Nephron progenitor cell (in vitro differentiated cells): ENCODE data around the gene AGPS.

Experiments used
- DNase-seq: peaks from one replicate; pipeline ENCODE4 v3.0.0; 2021
- H3K27ac Mint-ChIP-seq: 2 replicates; pipeline ENCODE4 v1.8.0; 2021; ENCODE audit warnings: mild to moderate bottlenecking, moderate library complexity, mixed read lengths
- H3K27me3 Mint-ChIP-seq: 2 replicates; pipeline ENCODE4 v1.8.0; 2021; ENCODE audit warnings: mild to moderate bottlenecking, low read depth, mixed read lengths; ENCODE audit not compliant: poor library complexity
- H3K36me3 Mint-ChIP-seq: 2 replicates; pipeline ENCODE4 v1.8.0; 2021; ENCODE audit warnings: low read depth, mixed read lengths
- H3K4me1 Mint-ChIP-seq: 2 replicates; pipeline ENCODE4 v1.8.0; 2021; ENCODE audit warnings: mixed read lengths
- H3K4me3 Mint-ChIP-seq: 2 replicates; pipeline ENCODE4 v1.8.0; 2021; ENCODE audit warnings: mild to moderate bottlenecking, moderate library complexity, mixed read lengths
- H3K9me3 Mint-ChIP-seq: 2 replicates; pipeline ENCODE4 v1.8.0; 2021; ENCODE audit warnings: mild to moderate bottlenecking, moderate library complexity, mixed read lengths
- TF ChIP-seq, protein P1 (sequence below): fragments of 200-600 bp; sonication (generic); IDR thresholded peaks from 2 replicates; pipeline ENCODE4 v1.5.0; 2021; ENCODE audit warnings: antibody characterized with exemption

Gene AGPS

DNA sequence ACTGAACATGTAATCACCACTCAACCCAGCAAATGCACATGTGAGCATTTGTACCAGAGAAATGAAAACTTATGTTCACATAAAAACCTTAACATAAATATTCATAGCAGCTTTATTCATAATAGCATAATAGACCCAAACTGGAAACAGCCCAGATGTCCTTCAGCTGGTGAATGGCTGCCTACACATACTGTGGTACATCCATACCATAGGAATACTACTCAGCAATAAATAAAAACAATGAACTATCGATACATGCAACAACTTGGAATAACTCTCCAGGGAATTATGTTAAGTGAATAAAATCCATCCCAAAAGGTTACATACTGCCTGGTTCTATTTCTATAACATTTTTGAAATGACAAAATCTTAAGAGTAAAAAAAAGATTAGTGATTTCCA lies 140.0 kb downstream of the AGPS start:
- Mint-ChIP-seq H3K27me3 (no peaks in the 10 kb centered on the region), H3K9me3 (no peaks in the 10 kb centered on the region), H3K4me3 (no peak overlapping the region), H3K36me3 (peaks cover 14% of the 10 kb centered on the region), H3K27ac (no peak overlapping the region), H3K4me1 (peaks cover 2% of the 10 kb centered on the region)
- TF ChIP-seq, protein P1, sequence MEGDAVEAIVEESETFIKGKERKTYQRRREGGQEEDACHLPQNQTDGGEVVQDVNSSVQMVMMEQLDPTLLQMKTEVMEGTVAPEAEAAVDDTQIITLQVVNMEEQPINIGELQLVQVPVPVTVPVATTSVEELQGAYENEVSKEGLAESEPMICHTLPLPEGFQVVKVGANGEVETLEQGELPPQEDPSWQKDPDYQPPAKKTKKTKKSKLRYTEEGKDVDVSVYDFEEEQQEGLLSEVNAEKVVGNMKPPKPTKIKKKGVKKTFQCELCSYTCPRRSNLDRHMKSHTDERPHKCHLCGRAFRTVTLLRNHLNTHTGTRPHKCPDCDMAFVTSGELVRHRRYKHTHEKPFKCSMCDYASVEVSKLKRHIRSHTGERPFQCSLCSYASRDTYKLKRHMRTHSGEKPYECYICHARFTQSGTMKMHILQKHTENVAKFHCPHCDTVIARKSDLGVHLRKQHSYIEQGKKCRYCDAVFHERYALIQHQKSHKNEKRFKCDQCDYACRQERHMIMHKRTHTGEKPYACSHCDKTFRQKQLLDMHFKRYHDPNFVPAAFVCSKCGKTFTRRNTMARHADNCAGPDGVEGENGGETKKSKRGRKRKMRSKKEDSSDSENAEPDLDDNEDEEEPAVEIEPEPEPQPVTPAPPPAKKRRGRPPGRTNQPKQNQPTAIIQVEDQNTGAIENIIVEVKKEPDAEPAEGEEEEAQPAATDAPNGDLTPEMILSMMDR, result no peak
- no peak for DNase-seq

GRCh38 chr2:177533253-177533652 lies 140.7 kb downstream of the AGPS start:
- DNase-seq, result no peak
- Mint-ChIP-seq H3K4me3 (no peak overlapping the region), H3K36me3 (peaks cover 20% of the 10 kb centered on the region), H3K9me3 (no peaks in the 10 kb centered on the region), H3K4me1 (peaks cover 9% of the 10 kb centered on the region), H3K27ac (no peak overlapping the region), H3K27me3 (no peaks in the 10 kb centered on the region)
- TF ChIP-seq, protein P1, result no peak

GRCh38 chr2:177535000-177535399 lies 142.4 kb downstream of the AGPS start:
- no peak for DNase-seq
- Mint-ChIP-seq H3K27me3 (no peaks in the 10 kb centered on the region), H3K4me1 (peaks cover 13% of the 10 kb centered on the region), H3K9me3 (no peaks in the 10 kb centered on the region), H3K4me3 (no peak overlapping the region), H3K27ac (no peak overlapping the region), H3K36me3 (peaks cover 23% of the 10 kb centered on the region)
- TF ChIP-seq, protein P1, result no peak

DNA sequence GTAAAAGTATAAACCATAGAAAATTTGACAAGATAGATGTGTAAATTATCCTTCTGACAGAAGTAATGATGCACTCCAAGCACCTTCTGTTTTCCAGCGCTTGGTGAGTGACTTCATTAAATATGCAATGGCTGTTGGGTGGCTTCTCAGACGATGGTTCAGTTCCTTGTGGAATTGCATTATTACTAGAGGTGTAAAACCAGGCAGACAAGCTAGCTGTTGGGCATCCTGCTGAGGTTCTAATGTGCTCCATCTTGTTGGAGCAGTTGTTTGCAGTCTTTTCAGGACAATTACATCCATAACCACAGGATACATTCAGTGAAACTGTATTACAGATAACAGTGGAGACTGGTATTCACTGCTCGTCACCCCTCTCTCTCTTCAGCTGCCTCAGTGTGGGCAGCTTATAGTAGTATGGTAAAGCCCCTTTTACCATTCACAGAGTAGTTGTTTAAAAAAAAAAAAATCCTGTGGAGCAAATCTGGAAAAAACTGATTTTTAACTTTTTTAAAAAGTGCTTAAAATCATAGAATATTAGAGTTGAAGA lies 143.5 kb downstream of the AGPS start:
- H3K4me3 Mint-ChIP-seq, result no peak overlapping the region
- no peaks in the 10 kb centered on the region for H3K27me3 Mint-ChIP-seq
- H3K27ac Mint-ChIP-seq, result no peak overlapping the region
- peaks cover 23% of the 10 kb centered on the region for H3K36me3 Mint-ChIP-seq
- DNase-seq, result no peak
- TF ChIP-seq, protein P1, result no peak
- no peaks in the 10 kb centered on the region for H3K9me3 Mint-ChIP-seq
- H3K4me1 Mint-ChIP-seq, result peaks cover 13% of the 10 kb centered on the region

GRCh38 chr2:177537213-177537612 lies 144.6 kb downstream of the AGPS start:
- TF ChIP-seq, protein P1, result no peak
- no peak for DNase-seq
- Mint-ChIP-seq H3K27ac (no peak overlapping the region), H3K9me3 (no peaks in the 10 kb centered on the region), H3K27me3 (no peaks in the 10 kb centered on the region), H3K4me1 (peaks cover 13% of the 10 kb centered on the region), H3K4me3 (no peak overlapping the region), H3K36me3 (peaks cover 14% of the 10 kb centered on the region)

- DNase-seq, result no peak
- Mint-ChIP-seq H3K4me1 (peaks cover 13% of the 10 kb centered on the region), H3K27ac (no peak overlapping the region), H3K9me3 (no peaks in the 10 kb centered on the region), H3K4me3 (no peak overlapping the region), H3K27me3 (no peaks in the 10 kb centered on the region), H3K36me3 (peaks cover 12% of the 10 kb centered on the region)
- TF ChIP-seq, protein P1, result no peak
These were observed 145.1 kb downstream of the AGPS start for GRCh38 chr2:177537636-177538035.
